ENCODE data around the gene RPL11. TPM values are rescaled to one million over a fixed set of nuclear protein-coding genes. Genes with fewer than 3 reads are reported as not detected.
"Not testable (repeated sequence)": the region's sequence is repeated elsewhere in the genome, so short reads cannot be mapped to it uniquely, and the experiment has no call there.

Gene RPL11
- total RNA-seq, 2 donors from 2014 or later: 560 to 666 TPM

DNA sequence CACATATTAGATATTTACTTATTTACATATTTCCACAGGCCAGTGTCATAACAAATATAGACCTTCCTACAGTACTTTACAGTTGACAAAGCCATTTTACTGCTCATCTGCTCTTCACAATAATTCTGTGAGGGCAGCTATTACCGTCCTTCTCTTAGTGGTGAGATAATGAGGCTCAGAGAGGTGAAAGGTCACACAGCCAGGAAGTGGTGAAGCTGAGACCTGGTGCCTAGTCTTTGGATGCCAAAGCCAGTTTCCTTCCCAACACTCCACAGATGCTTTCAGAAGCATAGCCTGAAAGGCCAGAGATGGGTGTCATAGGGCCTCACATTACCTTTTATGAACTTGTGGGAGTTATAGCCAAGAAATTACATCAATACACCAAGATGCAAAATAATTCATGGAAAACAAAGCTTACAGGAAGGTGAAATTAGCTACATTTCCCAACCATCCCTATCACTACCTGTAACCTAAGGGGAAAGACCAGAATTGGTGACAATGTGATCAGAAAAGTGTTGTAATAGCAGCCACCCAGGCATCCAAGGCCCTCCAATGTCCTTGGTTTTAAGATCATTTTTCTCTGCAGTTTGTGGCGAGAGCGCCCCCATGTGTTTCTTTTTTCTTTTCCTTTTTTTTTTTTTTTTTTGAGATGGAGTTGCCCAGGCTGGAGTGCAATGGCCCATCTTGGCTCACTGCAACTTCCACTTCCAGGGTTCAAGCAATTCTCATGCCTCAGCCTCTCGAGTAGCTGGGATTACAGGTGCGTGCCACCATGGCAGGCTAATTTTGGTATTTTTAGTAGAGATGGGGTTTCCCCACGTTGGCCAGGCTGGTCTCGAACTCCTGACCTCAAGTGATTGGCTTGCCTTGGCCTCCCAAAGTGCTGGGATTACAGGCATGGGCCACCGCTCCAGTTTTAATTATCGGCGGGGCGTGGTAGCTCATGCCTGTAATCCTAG is 26.5 kb upstream of the RPL11 start:
- H3K36me3 Mint-ChIP-seq: no peaks in the 10 kb centered on the region
- ATAC-seq (peak in 1 of 2 donors; percentile 57), DNase-seq (ENCODE audit: low spot score) (no peak)
- no peak overlapping the region for H3K4me3 Mint-ChIP-seq
- no peaks in the 10 kb centered on the region for H3K9me3 Mint-ChIP-seq
- H3K27ac Mint-ChIP-seq: no peak overlapping the region
- peaks cover 5 to 7% of the 10 kb centered on the region in 2 donors for H3K4me1 Mint-ChIP-seq (ENCODE audit: low read depth in 2 of 2)
- H3K27me3 Mint-ChIP-seq: peaks cover 7 to 13% of the 10 kb centered on the region in 2 donors

DNA sequence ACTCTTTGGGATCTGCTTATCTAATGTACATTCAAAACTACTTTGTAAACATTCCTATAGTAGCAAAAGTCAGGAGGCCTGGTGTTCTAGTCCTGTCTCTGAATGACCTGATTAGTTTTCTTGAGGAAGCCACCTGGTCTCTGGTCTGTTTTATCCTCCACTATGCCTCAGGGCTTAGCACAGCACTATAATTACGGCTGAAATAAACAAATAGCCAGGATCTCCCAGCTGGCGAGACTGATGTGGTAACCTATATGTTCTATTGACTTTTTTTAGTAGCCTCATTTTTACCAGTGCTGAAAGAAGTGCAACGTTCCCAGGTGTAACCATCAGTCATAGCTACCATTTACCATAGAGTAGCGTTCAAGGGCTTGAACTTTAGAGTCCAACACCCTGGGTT is 24.2 kb upstream of the RPL11 start:
- DNase-seq (ENCODE audit: low spot score): no peak
- Mint-ChIP-seq H3K4me3 (no peak overlapping the region), H3K27ac (no peak overlapping the region), H3K9me3 (no peaks in the 10 kb centered on the region), H3K36me3 (no peaks in the 10 kb centered on the region), H3K4me1 (ENCODE audit: low read depth in 2 of 2) (peaks cover 5 to 7% of the 10 kb centered on the region in 2 donors), H3K27me3 (peaks cover 8 to 17% of the 10 kb centered on the region in 2 donors)
- ATAC-seq: no peak

DNA sequence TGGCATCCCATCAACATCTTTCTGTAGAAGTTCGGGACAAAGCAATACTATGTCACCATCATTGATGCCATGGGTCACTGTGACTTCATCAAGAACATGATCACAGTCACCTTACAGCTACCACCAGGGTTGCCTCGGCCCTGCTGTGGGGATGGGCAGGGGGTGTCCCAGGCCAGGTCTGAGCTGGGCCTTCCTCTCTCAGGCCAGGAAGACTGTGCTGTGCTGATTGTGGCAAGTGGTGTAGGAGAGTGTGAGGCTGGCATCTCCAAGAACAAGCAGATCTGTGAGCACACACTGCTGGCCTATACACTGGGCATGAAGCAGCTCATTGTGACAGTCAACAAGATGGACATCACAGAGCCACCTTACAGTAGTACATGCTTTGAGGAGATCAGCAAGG is 20.9 kb upstream of the RPL11 start:
- ATAC-seq (peak in 1 of 2 donors; percentile 52), DNase-seq (ENCODE audit: low spot score) (no peak)
- H3K4me3 Mint-ChIP-seq: no peak overlapping the region
- no peaks in the 10 kb centered on the region for H3K4me1 Mint-ChIP-seq (ENCODE audit: low read depth in 2 of 2)
- no peaks in the 10 kb centered on the region for H3K9me3 Mint-ChIP-seq
- no peak overlapping the region for H3K27ac Mint-ChIP-seq
- no peaks in the 10 kb centered on the region for H3K36me3 Mint-ChIP-seq
- peaks cover 11 to 13% of the 10 kb centered on the region in 2 donors for H3K27me3 Mint-ChIP-seq

- Mint-ChIP-seq H3K27ac (no peak overlapping the region), H3K9me3 (no peaks in the 10 kb centered on the region), H3K27me3 (peaks cover 13% of the 10 kb centered on the region in 2 donors), H3K36me3 (no peaks in the 10 kb centered on the region), H3K4me1 (ENCODE audit: low read depth in 2 of 2) (no peaks in the 10 kb centered on the region), H3K4me3 (no peak overlapping the region)
- no peak for DNase-seq (ENCODE audit: low spot score)
- ATAC-seq: no peak
These were observed 18.4 kb upstream of the RPL11 start for GRCh38 chr1:23673086-23673813.

DNA sequence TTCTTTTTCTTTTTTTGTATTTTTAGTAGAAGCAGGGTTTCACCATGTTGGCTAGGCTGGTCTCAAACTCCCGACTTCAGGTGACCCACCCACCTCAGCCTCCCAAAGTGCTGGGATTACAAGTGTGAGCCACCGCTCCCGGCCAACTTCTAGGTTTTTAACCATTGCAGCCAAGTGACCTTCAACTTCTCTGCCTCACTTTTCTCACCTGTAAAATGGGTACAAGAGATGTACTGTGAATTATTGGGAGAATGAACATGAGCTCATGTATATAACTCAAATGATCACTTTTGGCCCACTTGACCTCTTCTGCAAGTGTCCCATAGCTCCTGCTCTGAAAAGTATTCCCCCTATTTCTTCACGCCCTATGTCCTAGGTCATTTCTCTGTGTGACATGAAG is 11.8 kb upstream of the RPL11 start:
- Mint-ChIP-seq H3K9me3 (no peaks in the 10 kb centered on the region), H3K4me1 (ENCODE audit: low read depth in 2 of 2) (no peaks in the 10 kb centered on the region), H3K36me3 (no peaks in the 10 kb centered on the region), H3K4me3 (no peak overlapping the region), H3K27me3 (peaks cover 14 to 18% of the 10 kb centered on the region in 2 donors), H3K27ac (no peak overlapping the region)
- DNase-seq (ENCODE audit: low spot score) (no peak), ATAC-seq (no peak)

DNA sequence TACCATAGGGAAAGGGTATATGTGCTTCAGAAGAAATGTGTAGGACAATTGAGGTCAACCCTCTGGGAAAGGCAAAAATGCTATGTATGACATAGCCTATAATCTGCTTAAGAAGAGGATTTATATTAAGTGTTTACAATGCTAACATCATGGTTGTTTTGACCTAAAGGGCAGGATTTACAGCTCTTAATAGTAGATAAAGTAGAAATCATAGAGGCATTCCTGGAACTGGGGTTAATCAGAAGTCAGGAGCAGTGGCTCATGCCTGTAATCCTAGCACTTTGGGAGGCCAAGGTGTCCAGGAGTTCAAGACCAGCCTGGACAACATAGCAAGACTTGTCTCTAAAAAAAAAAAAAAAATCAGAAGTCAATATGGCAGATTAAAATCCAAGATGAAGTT is 8.7 kb upstream of the RPL11 start:
- no peak for ATAC-seq
- no peak for DNase-seq (ENCODE audit: low spot score)
- H3K36me3 Mint-ChIP-seq: no peaks in the 10 kb centered on the region
- peaks cover 11 to 18% of the 10 kb centered on the region in 2 donors for H3K27me3 Mint-ChIP-seq
- H3K27ac Mint-ChIP-seq: no peak overlapping the region
- no peak overlapping the region for H3K4me3 Mint-ChIP-seq
- no peaks in the 10 kb centered on the region for H3K4me1 Mint-ChIP-seq (ENCODE audit: low read depth in 2 of 2)
- H3K9me3 Mint-ChIP-seq: no peaks in the 10 kb centered on the region

DNA sequence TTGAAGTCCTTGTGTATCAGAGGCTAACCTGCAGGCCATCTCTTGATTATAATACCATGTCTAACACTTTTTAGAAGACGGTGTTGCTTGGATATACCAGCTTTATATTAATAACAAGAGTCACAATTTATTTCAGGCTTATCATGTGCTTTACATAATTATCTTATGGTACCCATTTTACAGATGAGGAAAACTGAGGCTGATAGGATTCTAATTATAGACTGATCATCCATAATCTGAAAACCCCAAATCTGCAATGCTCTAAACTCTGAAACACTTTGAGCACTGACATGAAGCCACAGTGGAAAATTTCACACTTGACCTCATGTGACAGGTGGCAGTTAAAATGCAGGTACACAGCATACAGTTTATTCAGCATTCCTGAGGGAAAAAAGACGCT is 7.2 kb upstream of the RPL11 start:
- Mint-ChIP-seq H3K4me3 (no peak overlapping the region), H3K9me3 (no peaks in the 10 kb centered on the region), H3K4me1 (ENCODE audit: low read depth in 2 of 2) (no peaks in the 10 kb centered on the region), H3K27me3 (peaks cover 11 to 18% of the 10 kb centered on the region in 2 donors), H3K27ac (no peak overlapping the region), H3K36me3 (no peaks in the 10 kb centered on the region)
- ATAC-seq (no peak), DNase-seq (ENCODE audit: low spot score) (no peak)

DNA sequence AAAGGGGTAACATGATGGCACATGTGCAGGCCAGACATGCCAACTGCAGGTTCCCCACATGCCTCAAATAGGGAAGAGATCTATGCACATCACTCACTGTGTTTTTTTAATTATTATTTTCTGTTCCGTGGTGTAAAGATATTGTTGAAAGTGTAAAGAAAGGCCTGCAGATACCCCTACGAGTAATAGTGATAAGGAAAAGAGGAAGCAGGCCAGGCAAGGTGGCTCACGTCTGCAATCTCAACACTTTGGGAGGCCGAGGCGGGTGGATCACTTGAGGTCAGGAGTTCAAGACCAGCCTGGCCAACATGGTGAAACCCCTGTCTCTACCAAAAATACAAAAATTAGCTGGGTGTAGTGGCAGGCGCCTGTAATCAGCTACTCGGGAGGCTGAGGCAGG is 6.4 kb upstream of the RPL11 start:
- H3K27ac Mint-ChIP-seq, ATAC-seq: not testable (repeated sequence)

DNA sequence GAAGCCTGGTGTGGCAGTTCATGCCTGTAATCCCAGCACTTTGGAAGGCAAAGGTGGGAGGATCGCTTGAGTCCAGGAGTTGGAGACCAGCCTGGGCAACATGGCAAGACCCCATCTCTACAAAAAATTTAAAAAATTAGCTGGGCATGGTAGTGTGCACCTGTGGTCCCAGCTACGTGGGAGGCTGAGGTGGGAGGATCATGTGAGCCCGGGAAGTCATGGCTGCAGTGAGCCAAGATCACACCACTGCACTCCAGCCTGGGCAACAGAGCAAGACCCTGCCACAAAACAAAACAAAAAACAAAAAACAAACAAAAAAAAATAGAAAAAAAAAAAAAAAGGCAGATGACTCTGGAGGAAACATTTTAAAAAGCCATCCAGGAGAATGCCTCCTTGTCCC is 3.9 kb upstream of the RPL11 start:
- not testable (repeated sequence) for H3K4me3 Mint-ChIP-seq; H3K36me3 Mint-ChIP-seq; H3K9me3 Mint-ChIP-seq; ATAC-seq; H3K27me3 Mint-ChIP-seq; DNase-seq (ENCODE audit: low spot score); H3K4me1 Mint-ChIP-seq (ENCODE audit: low read depth in 2 of 2); H3K27ac Mint-ChIP-seq

More for the DNA sequence above, 6.4 kb upstream of the RPL11 start:
- peaks cover 6 to 13% of the 10 kb centered on the region in 2 donors for H3K27me3 Mint-ChIP-seq
- not testable (repeated sequence) for DNase-seq (ENCODE audit: low spot score); H3K36me3 Mint-ChIP-seq; H3K9me3 Mint-ChIP-seq; H3K4me3 Mint-ChIP-seq; H3K4me1 Mint-ChIP-seq (ENCODE audit: low read depth in 2 of 2)

GRCh38 chr1:23688281-23688680 is 3.3 kb upstream of the RPL11 start:
- not testable (repeated sequence) for H3K9me3 Mint-ChIP-seq; H3K27ac Mint-ChIP-seq; H3K27me3 Mint-ChIP-seq; DNase-seq (ENCODE audit: low spot score); ATAC-seq; H3K4me3 Mint-ChIP-seq
- H3K36me3 Mint-ChIP-seq: peaks cover 12% of the 10 kb centered on the region
- H3K4me1 Mint-ChIP-seq (ENCODE audit: low read depth in 2 of 2): peaks cover 11 to 13% of the 10 kb centered on the region in 2 donors

DNA sequence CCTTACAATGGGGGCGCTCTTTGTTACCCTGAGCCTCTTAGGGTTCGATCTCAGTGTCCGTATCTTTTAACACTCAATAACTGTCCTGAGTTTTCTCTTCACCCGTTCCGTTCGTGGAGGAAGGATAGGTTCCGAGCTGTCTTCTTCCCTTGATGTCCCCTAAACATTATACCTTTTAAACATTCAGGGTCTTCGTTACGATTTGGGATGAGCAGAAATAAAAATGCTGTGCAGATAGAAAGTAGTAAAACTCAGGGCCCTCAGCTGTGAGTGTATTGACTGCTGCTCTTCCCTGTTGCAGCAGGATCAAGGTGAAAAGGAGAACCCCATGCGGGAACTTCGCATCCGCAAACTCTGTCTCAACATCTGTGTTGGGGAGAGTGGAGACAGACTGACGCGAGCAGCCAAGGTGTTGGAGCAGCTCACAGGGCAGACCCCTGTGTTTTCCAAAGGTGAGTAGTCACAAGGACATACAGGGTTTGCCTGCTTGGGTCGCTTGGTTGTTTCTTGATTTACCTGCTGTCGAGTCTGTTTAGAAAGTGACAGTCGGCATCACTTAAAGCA is 784 bp downstream of the RPL11 start:
- no peaks in the 10 kb centered on the region for H3K9me3 Mint-ChIP-seq
- DNase-seq (ENCODE audit: low spot score): no peak
- H3K27ac Mint-ChIP-seq: peak overlapping the region; percentile 92 to 95
- ATAC-seq: no peak
- peaks cover 47% of the 10 kb centered on the region for H3K36me3 Mint-ChIP-seq
- peak overlapping the region; percentile 91 for H3K4me3 Mint-ChIP-seq
- H3K27me3 Mint-ChIP-seq: no peaks in the 10 kb centered on the region
- peaks cover 43 to 48% of the 10 kb centered on the region in 2 donors for H3K4me1 Mint-ChIP-seq (ENCODE audit: low read depth in 2 of 2)

DNA sequence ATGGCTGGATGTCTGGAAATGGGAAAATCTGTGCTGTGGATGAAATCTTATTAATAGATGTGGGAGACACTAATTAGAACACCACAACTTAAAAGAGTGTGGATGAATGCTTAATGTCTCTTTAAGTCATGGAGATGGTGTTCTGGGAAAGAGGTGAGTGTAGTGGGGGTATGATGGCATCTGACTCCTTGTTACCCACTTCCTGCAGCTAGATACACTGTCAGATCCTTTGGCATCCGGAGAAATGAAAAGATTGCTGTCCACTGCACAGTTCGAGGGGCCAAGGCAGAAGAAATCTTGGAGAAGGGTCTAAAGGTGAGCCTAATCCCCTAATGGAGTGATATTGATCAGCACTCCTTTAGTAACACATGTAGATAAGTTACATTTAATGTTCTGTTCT is 2.0 kb downstream of the RPL11 start:
- Mint-ChIP-seq H3K4me1 (ENCODE audit: low read depth in 2 of 2) (peaks cover 47 to 51% of the 10 kb centered on the region in 2 donors), H3K4me3 (peak overlapping the region; percentile 91), H3K36me3 (peaks cover 57% of the 10 kb centered on the region), H3K27ac (peak overlapping the region; percentile 92 to 95), H3K9me3 (no peaks in the 10 kb centered on the region), H3K27me3 (no peaks in the 10 kb centered on the region)
- ATAC-seq (no peak), DNase-seq (ENCODE audit: low spot score) (no peak)

DNA sequence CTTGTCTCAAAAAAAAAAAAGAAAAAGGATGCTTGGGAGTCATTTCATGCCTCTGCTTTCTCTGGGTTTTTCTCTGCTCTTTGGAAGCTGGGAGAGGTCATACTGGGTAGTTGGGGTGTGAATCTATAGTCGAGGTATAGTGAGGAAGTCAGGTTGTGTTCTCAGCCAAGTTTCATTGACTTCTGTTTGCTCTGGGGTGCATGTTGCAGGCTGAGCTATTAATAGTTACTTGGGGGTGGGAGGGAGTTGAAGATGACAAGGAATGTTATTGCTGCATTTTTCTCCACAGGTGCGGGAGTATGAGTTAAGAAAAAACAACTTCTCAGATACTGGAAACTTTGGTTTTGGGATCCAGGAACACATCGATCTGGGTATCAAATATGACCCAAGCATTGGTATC is 2.8 kb downstream of the RPL11 start:
- DNase-seq (ENCODE audit: low spot score) (no peak), ATAC-seq (no peak)
- Mint-ChIP-seq H3K4me3 (peak overlapping the region; percentile 91), H3K27me3 (no peaks in the 10 kb centered on the region), H3K9me3 (no peaks in the 10 kb centered on the region), H3K27ac (peak overlapping the region; percentile 92 to 95), H3K36me3 (peaks cover 58% of the 10 kb centered on the region), H3K4me1 (ENCODE audit: low read depth in 2 of 2) (peaks cover 51 to 54% of the 10 kb centered on the region in 2 donors)

DNA sequence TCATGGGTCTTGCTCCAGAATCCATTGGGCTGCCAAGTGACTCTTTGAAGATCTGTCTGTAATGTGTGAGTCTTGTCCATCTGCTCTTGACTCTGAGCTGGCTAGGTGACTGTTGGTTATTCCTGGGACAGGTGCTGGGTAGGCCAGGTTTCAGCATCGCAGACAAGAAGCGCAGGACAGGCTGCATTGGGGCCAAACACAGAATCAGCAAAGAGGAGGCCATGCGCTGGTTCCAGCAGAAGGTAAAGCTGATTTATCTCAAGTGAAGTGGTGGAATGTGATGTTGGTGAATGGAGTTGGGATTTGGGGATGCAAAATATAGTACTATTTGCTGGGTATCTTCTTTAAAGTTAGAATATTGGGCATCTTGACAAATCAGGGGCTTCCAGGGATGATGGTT is 4.1 kb downstream of the RPL11 start:
- Mint-ChIP-seq H3K4me3 (peak overlapping the region; percentile 91), H3K36me3 (peaks cover 67% of the 10 kb centered on the region), H3K9me3 (no peaks in the 10 kb centered on the region), H3K27me3 (no peaks in the 10 kb centered on the region), H3K27ac (peak overlapping the region; percentile 92 to 95), H3K4me1 (ENCODE audit: low read depth in 2 of 2) (peaks cover 59 to 63% of the 10 kb centered on the region in 2 donors)
- DNase-seq (ENCODE audit: low spot score) (no peak), ATAC-seq (no peak)
